NOMO-1 treated with DMSO at 0.1 percent for 48 hours (cell line): ENCODE results near the gene API5.
"Not testable (repeated sequence)": the region's sequence is repeated elsewhere in the genome, so short reads cannot be mapped to it uniquely, and the experiment has no call there.

ENCODE experiments used
- DNase-seq: peaks from one replicate; lab custom pipeline; 2025; ENCODE audit not compliant: unreplicated experiment; lab: John Stamatoyannopoulos, UW

API5 gene

GRCh38 chr11:43311791-43312607 is at the start of gene API5:
Gene API5 (plus strand): TSS chr11:43311996. CDS start chr11:43312128, 132 bp downstream.
- DNase-seq = peak; percentile 94

GRCh38 chr11:43267856-43268580 is 43.8 kb upstream of the API5 start:
- no peak for DNase-seq

DNA sequence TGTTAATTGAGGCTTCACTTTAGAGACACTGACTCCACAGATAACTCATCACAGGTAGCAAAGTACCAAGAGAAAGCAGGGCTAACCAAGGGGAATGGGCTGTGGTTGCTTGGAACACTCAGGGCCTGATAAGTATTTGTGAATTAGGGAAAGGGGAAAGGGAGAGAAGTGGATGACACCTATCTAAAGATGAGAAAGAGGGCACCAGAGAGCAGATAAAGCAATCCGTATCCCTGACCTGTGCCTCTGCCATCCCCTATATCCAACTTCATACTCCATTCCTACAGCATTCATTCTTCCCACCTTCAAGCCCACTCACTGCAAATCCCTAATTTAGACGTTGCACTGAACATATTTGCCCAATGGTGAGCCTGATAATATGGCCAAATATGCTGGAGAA is 43.0 kb upstream of the API5 start:
- no peak for DNase-seq

DNA sequence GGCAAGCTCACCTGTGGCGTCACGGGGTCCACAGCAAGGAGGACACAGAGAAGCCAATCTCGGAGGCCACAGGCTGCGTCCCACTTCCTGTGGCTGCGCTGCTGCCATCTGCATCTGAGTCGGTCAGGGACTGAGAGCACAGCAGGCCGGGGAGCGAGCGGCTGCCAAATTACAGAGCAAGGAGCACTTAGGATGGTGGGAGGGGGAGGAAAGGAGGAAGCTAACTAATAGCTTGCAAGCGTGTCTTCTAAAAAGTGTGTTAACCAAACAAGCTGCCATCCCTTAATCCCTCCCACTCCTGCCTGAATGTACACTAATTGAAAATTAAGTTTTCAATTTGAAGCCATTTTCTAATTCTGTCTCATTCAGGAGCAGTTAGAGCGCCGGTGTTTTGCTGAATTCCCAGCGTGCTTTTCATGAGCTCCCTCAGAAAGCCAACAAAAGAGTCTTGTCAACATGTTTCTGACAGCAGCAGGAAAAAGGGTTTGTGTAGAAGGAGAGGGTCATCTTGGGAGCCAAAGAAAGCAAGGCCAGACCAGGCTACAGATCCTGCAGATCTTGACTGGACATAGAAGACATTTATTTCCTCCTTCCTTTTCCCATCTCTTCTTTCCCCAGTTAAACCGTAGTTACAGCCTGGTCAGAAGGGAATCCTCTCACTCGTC is 42.4 kb upstream of the API5 start:
- DNase-seq = no peak

- DNase-seq = no peak
Observed at GRCh38 chr11:43270468-43270867, 41.3 kb upstream of the API5 start.

DNA sequence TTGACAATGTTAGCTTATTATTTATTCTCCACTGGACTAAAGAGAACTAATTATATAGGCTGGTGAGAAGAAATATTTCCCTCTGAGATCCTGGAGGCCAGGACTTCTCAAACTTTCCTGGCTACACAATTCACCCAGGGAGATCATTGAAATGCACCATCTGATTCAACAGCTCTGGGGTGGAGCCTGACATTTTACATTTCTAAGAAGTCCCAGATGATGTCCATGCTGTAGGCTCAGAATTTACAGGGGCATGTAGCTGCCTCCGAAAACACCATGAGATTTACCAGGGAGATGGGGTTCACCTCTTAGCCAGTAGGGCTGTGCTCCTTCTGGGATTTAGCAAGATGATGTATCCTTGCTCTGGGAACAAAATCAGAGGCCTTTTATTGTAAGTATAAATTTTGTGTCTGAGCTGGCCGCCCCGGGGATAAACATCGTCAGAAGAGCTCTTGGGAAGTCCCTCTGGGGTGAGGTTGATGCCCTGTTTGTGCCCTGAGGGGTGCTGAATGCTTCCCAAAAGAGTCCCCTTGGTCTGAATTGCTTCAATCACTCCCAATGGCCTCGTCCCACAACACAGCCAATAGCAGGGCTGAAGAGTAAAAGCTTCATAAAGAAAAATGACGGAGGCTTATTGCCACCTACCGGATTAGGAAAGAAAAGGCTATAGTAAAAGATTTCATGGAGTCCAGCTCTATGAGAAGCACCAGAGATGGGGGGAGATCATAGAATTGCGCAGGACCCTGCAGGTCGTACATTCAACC is 33.4 kb upstream of the API5 start:
- DNase-seq = no peak

DNA sequence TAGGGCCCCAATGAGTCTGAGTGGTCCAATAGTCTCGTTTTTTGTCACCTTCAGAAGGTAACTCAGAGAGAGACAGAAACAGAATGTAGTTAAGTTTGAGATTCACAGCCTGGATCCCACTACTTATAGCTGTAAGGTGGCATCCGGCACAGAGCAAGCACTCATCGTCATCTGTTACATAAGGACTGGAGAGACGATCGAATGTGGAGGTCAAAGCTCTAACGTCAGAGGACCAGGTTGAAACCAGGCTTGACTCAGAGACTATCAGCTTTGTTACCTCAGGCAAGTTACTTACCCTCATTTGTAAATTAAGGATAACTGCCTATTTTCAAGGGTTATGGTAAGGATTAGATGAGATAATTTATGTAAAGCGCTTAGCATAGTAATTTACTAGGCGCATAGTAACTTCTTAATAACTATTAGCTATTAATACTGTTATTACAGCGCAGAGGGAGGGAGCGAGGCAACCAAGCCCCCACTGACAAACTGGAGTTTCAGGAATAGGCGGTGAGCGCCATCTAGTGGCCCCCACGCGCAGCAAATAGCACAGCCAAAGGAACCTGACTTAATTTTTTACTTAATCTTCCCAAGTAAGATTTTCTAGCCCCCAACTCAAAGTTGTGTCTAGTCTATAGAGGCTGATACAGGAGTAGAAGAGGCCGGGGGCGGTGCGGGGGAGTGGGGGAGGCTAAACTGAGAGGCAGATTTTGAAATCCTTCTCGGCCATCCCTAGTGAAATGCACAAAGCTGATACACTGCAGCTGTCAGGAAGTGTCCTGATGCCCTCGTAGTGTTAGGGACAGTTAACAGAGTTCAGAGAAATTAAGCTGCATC is 29.0 kb upstream of the API5 start:
- peak; percentile 4 for DNase-seq

DNA sequence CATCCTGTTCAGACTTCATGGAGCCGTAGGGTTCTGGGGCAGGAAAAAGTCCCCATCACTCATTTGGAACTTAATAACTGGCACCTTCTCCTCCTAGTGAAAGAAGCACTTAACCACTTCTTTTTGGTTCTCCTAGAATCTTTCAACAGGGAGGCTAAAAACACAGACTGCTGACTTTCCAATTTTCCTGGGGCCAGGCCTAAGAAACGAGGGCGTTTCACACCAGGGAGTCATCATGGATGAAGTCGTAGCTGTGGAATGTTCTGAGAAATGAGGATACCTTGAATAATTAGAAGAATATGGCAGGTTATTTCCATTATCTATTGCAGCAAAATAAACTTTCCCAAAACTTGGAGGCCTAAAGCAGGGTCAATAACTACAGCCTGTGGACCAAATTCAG is 26.0 kb upstream of the API5 start:
- DNase-seq = no peak

DNA sequence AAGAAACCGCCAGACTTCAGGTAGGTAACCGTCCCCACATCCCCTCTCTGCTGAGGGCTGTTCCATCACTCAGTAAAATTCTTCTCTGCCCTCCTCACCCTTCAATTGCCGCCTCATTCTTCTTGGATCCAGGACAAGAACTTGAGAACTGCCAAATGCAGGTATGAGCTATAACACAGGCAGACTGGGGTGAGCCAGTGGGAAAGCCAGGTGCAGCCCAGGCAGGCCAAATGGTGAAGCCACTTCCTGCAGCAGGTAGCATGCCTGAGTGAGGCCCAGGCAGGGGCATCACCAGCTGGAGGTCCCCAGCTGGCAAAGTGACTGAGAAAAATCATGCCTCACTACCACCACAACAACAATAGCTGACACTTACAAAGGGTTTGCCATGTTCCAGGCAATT is 22.4 kb upstream of the API5 start:
- DNase-seq = no peak

DNA sequence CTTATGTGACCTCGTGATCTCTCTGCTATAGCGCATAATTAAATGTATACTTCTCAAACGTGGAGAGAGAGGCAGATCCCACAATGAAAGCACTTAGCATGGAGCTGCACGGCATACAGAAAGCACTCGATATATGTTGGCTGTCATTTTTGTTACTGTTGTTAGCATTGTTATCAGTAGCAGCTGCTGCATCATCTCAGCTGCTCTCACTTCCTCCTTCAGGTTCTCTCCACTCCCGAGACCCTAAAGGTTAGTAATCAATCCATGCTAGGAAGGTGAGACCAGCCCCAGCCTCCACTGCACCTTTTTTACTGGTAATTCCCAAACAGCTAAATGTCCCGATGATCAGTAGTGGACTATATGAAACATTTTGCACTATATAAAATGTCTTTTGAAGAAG is 13.4 kb upstream of the API5 start:
- DNase-seq = peak; percentile 4

GRCh38 chr11:43315966-43316365 is 4.2 kb downstream of the API5 start:
- peak; percentile 12 for DNase-seq

- DNase-seq = no peak
Observed at GRCh38 chr11:43316451-43316850, 4.7 kb downstream of the API5 start.

DNA sequence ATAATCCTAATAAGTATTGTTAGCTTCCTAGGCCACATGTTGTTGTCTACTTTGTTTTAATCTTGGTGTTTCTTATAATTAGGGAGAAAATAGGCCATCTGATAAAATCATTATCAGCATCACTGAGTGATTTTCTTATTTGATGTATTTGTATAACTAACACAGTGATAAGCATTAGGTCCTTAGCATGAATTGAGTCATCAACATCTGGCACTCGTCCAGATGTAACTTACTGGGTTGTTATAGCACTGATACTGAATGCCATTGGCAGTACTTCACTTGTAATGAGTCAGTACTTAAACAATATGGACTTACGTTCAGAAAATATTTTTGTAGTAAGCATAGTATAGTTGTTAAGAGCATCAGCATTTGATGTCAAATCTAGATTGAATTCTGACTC is 16.2 kb downstream of the API5 start:
- no peak for DNase-seq

DNA sequence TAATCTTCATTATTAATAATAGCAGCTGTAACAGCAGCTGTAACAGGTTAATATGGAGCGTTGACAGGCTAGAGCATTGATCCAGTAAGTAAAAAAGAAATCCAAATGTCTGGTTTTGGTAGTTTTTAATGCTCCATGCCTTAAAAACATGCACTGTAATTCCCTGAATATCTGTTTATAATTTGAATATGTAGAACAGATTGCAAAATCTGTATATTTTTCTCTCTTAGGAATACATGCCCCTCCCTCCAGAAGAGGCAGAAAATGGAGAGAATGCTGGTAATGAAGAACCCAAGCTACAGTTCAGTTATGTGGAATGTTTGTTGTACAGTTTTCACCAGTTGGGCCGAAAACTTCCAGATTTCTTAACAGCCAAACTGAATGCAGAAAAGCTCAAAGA is 16.7 kb downstream of the API5 start:
- no peak for DNase-seq

GRCh38 chr11:43341159-43341558 is 29.4 kb downstream of the API5 start:
- DNase-seq = no peak

DNA sequence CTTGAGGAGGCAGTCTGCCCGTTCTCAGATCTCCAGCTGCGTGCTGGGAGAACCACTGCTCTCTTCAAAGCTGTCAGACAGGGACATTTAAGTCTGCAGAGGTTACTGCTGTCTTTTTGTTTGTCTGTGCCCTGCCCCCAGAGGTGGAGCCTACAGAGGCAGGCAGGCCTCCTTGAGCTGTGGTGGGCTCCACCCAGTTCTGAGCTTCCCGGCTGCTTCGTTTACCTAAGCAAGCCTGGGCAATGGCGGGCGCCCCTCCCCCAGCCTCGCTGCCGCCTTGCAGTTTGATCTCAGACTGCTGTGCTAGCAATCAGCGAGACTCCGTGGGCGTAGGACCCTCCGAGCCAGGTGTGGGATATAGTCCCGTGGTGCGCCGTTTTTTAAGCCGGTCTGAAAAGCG is 39.6 kb downstream of the API5 start:
- DNase-seq = not testable (repeated sequence)

DNA sequence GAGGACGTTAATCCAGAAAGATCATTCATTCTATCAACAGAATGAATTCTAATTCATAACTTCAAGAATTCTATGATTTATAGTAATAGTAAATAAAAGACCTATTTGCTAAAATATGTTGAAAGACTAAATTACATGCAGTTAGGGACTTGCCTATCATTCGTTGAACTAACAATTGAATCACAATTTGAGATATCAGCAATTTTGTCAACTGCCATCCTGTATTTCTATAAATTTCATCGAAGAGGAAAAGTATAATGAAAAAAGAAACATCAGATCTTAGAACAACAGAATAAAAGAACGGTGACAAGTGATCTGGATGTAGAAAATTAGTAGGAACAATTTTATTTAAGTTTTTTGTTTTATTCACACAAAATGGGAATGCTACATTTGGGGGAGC is 42.5 kb downstream of the API5 start:
- DNase-seq = no peak

- DNase-seq = no peak
Observed at GRCh38 chr11:43356336-43356735, 44.5 kb downstream of the API5 start.

- DNase-seq = peak; percentile 26
Observed at GRCh38 chr11:43358279-43358800, 46.5 kb downstream of the API5 start.

DNA sequence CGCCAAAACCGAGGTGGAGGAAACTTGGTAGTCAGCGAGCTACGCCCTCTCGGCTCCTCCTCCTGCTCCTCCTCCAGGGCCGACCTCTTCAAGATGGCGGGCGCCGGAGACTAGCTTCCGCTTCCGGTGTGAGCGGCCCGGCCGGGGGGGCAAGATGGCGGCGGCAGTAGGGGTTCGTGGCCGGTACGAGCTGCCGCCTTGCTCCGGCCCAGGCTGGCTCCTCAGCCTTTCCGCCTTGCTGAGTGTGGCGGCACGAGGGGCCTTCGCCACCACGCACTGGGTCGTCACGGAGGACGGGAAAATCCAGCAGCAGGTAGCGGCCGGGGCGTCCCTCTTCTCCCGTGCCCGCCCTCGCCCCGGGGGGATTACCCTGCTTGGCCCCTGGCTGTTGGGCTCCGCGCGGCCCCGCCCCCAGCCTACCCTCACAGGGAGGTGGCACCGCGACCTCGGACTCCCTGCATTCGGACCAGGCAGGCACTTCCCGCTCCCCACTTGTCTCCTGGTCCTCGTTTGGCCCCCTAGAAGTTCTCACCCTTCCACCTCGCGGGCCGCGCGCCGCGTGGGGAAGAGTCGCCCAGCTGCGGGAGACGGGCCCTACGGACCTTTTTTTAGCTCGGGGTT is 47.1 kb downstream of the API5 start, which contains the start of gene TTC17:
TTC17 (plus strand) TSS at position 120 of the 621 bp plus-strand sequence; CDS start at position 155, 35 bp downstream.
- DNase-seq = peak; percentile 89
